Heart left ventricle (tissue), 13 donors: ENCODE results near the gene BTBD16.

ENCODE experiments used
- CTCF ChIP-seq, 12 donors: fragments of 200-600 bp; sonication (generic) in 4 of 12; IDR thresholded peaks; one replicate each; pipeline versions ENCODE4 v1.5.0 to v1.8.0; 2018 to 2022; ENCODE audit warnings: antibody characterized with exemption in 12 of 12, mild to moderate bottlenecking in 5 of 12
- POLR2A ChIP-seq, 2 donors: fragments of 450-650 bp; IDR thresholded peaks; one replicate each; pipeline ENCODE4 v1.6.1; 2017; ENCODE audit warnings: antibody characterized with exemption in 2 of 2, mild to moderate bottlenecking in 2 of 2, moderate library complexity in 2 of 2
- donor health status: ischemic (EF 13 %, LVEDD 7.1; RV severe dilation, severe dysfunction).
- donor health status: DM: no; HTN: yes; CAD: no.
- donor health status: DM: no; HTN: no; CAD: no.
- donor health status: ischemic (EF 25% LVEDD 6.9; RV normal size, moderate dysfunction).
- donor health status: ischemic (EF 25% LVEDD 5.7; RV mildly dilated, moderate dysfunction).
- donor health status: ischemic (EF 35%, LVEDD 5.7; RV mildly dilated, moderate dysfunction).
- donor health status: nonischemic (EF 11% LVEDD 7.7; RV severe dilation, severe dysfunction).
- donor health status: DM: yes; HTN: yes; CAD: no.
- donor health status: PGD.
- donor health status: ischemic (EF 29% LVEDD 5.4; RV normal size, mild dysfunction).
- donor health status: nonischemic (EF 23%, LVEDD 6.1; RV moderate dilation, normal function).

- TF ChIP-seq CTCF (IDR thresholded peaks at IDR 0.05) (no peak), POLR2A (IDR thresholded peaks at IDR 0.05) (no peak)
Measured at GRCh38 chr10:122349758-122350369, 78.8 kb downstream of the BTBD16 start.
